ENCODE results near the gene TSPAN4.

The TSPAN4 gene

GRCh38 chr11:868394-868793 is 25.7 kb downstream of the TSPAN4 start:
- DNase-seq, result no peak

GRCh38 chr11:868802-869201 is 26.1 kb downstream of the TSPAN4 start:
- DNase-seq, result no peak

GRCh38 chr11:869399-870126 is 26.9 kb downstream of the TSPAN4 start:
- DNase-seq, result no peak

GRCh38 chr11:870127-870413 is 27.4 kb downstream of the TSPAN4 start:
- DNase-seq, result no peak

- DNase-seq, result no peak
Observed at GRCh38 chr11:870418-870817, 27.8 kb downstream of the TSPAN4 start.

GRCh38 chr11:871472-871871 is 28.8 kb downstream of the TSPAN4 start:
- DNase-seq, result no peak

GRCh38 chr11:872799-873198 is 30.1 kb downstream of the TSPAN4 start:
- no peak for DNase-seq

GRCh38 chr11:873706-874105 is 31.1 kb downstream of the TSPAN4 start:
- DNase-seq, result no peak

- DNase-seq, result no peak
Observed at GRCh38 chr11:875203-875602, 32.6 kb downstream of the TSPAN4 start.

GRCh38 chr11:875769-876301 is 33.2 kb downstream of the TSPAN4 start:
- DNase-seq, result no peak

- no peak for DNase-seq
Observed at GRCh38 chr11:876545-876944, 33.9 kb downstream of the TSPAN4 start.

GRCh38 chr11:877565-877964 is 34.9 kb downstream of the TSPAN4 start:
- DNase-seq, result no peak

GRCh38 chr11:880447-880846 is 37.8 kb downstream of the TSPAN4 start:
- DNase-seq, result no peak

GRCh38 chr11:882596-882995 is 39.9 kb downstream of the TSPAN4 start:
- DNase-seq, result no peak

GRCh38 chr11:883527-883926 is 40.9 kb downstream of the TSPAN4 start:
- DNase-seq, result no peak

GRCh38 chr11:884578-885070 is 42.0 kb downstream of the TSPAN4 start:
- DNase-seq, result no peak

- DNase-seq, result no peak
Observed at GRCh38 chr11:886568-886967, 43.9 kb downstream of the TSPAN4 start.

- DNase-seq, result no peak
Observed at GRCh38 chr11:887589-887988, 44.9 kb downstream of the TSPAN4 start.

GRCh38 chr11:888310-889212 is 45.9 kb downstream of the TSPAN4 start:
- no peak for DNase-seq

GRCh38 chr11:889257-889656 is 46.6 kb downstream of the TSPAN4 start:
- DNase-seq, result no peak

- DNase-seq, result no peak
Observed at GRCh38 chr11:889687-890475, 47.2 kb downstream of the TSPAN4 start.

GRCh38 chr11:890794-891540 is 48.3 kb downstream of the TSPAN4 start:
- no peak for DNase-seq

All from activated CD4-positive, alpha-beta T cell treated with anti-CD3 and anti-CD28 coated beads for 1 hour (primary cell).